HEK293 (cell line): ENCODE results near the gene STK32C.

Experiments
- PRDM2 ChIP-seq: fragments of 450-650 bp; formaldehyde crosslinking; IDR thresholded peaks from 2 replicates; pipeline ENCODE4 v1.5.1; 2016; ENCODE audit warnings: missing biosample characterization, missing genetic modification characterization, borderline replicate concordance
- ZNF114 ChIP-seq: fragments of 450-650 bp; formaldehyde crosslinking; IDR thresholded peaks from 2 replicates; pipeline ENCODE4 v1.5.0; 2017; ENCODE audit warnings: missing biosample characterization, missing genetic modification characterization

GRCh38 chr10:132231656-132232022, 76.1 kb downstream of the STK32C start:
- TF ChIP-seq PRDM2 (tag by site-specific recombination), result no peak
- no peak for TF ChIP-seq ZNF114
